ENCODE results near the gene CEP170. TPM values are rescaled to one million over a fixed set of nuclear protein-coding genes. Genes with fewer than 3 reads are reported as not detected.
"Not testable (repeated sequence)": the region's sequence is repeated elsewhere in the genome, so short reads cannot be mapped to it uniquely, and the experiment has no call there.

Gene CEP170
- total RNA-seq, 2 donors from 2014 or later, result 9.7 to 31.4 TPM

DNA sequence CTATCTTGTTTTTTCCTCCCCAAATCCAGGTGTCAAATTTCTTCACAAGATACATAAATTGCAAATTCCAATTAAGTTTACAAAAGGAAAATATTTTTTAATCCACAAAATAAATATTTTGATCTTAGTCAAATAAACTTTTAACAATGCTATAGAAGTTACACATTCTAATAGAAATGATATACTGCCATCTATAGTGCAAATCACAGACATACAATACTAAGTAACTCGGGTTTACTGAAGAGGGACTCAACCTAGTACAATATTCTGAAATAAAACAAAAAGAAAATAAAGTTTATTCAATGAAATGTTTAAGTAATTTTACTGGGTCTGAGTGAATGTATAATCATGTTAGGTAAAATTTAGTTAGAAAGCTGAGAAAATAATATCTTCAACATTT lies 114.6 kb downstream of the CEP170 start:
- intact Hi-C loops (cut with DNase I), result not testable (repeated sequence)

DNA sequence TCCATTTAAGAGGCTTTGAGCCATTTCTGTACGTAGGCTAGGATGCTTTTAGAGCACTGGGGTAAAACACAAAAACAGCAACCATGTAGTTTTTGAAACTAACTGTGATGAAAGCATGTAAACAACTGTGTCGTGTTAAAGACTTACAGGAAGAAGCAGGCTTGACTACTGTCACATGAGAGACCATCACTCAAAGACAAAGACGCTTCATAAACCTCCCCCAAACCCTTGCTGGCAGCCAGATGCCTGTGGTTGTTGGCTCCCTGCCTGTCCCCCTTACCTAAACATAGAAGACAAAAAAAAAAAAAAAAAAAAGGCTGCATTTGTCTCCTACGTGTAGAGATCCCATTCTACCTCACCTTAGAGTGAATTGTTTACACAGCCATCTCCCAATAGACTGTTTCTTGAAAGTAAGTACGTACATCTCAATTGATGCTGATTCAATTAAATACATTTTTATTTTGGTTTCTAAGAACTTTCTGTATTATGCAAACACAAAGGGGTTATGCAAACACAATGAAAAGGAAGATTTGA lies 132.1 kb downstream of the CEP170 start:
- H3K4me1 ChIP-seq (replicated peaks); H3K27ac ChIP-seq; H3K9me3 ChIP-seq; H3K4me3 ChIP-seq; H3K27me3 ChIP-seq (replicated peaks; ENCODE audit: insufficient read depth); DNase-seq (ENCODE audit: low spot score); intact Hi-C loops (cut with DNase I); H3K36me3 ChIP-seq: not testable (repeated sequence)
- 38% methylated on average over 5 of the region's 5 CpGs for WGBS

More for the DNA sequence above, 114.6 kb downstream of the CEP170 start:
- H3K4me1 ChIP-seq (replicated peaks); H3K4me3 ChIP-seq; H3K27me3 ChIP-seq (replicated peaks; ENCODE audit: insufficient read depth); H3K9me3 ChIP-seq; DNase-seq (ENCODE audit: low spot score); H3K36me3 ChIP-seq; H3K27ac ChIP-seq: not testable (repeated sequence)
- WGBS, result 41% methylated on average over 1 of the region's 1 CpG

DNA sequence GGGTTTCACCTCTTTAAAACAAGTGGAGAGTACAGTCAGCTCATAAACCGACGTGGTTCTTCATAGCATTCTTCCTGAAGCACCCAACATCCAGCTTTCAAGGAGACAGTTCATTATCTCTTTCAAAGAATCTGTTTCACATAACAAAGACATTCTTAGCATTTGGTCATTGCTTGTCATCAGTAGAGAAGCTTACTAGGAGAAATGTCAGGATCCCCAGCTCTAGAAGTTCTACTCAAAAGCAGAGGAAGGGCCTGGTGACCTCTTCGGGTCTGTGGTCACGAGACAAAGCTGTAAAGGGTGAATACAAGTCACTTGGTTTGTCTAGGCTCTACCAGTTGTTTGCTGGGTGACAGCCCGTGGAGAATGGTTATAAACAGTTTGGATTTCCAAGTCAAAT lies 133.1 kb downstream of the CEP170 start:
- DNase-seq (ENCODE audit: low spot score); H3K4me1 ChIP-seq (replicated peaks); H3K9me3 ChIP-seq; intact Hi-C loops (cut with DNase I); H3K36me3 ChIP-seq; H3K27me3 ChIP-seq (replicated peaks; ENCODE audit: insufficient read depth); H3K4me3 ChIP-seq; H3K27ac ChIP-seq: not testable (repeated sequence)
- 73% methylated on average over 5 of the region's 5 CpGs for WGBS

DNA sequence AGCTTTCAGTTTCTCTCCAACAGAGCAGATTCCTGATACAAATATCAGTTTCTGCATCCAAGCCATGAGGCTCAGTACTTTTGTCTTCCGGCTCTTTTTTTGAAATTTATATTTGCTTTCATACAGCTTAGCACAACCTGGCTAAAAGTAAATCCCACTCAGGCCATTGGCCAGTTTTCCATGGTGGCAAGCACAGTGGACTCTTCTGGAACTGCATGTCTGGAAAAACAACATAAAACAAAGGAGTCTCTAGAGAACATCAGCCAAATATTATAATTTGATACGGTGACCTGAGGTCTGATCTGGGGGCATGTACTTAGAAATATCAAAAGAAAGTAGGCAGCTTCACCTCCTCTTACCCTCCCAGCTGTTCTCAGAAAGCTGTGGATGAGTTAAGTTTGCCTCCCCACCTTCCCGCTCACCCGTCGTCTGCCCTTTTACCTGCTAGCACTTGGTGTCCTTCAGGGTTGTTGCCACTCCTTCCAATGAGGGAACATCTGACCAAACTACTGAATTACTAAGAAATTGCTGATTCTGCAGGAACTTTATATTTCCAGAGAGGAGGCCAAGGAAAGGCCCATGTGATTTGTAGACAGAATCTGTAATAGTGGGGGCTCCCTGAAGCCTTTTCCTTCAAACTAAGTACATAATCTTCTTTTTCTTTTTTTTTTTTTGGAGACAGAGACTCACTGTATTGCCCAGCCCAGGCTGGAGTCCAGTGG lies 136.3 kb downstream of the CEP170 start:
- H3K4me1 ChIP-seq (replicated peaks); DNase-seq (ENCODE audit: low spot score); intact Hi-C loops (cut with DNase I); H3K9me3 ChIP-seq; H3K27me3 ChIP-seq (replicated peaks; ENCODE audit: insufficient read depth); H3K27ac ChIP-seq; H3K4me3 ChIP-seq; H3K36me3 ChIP-seq: not testable (repeated sequence)
- WGBS, result 89% methylated on average over 5 of the region's 5 CpGs

DNA sequence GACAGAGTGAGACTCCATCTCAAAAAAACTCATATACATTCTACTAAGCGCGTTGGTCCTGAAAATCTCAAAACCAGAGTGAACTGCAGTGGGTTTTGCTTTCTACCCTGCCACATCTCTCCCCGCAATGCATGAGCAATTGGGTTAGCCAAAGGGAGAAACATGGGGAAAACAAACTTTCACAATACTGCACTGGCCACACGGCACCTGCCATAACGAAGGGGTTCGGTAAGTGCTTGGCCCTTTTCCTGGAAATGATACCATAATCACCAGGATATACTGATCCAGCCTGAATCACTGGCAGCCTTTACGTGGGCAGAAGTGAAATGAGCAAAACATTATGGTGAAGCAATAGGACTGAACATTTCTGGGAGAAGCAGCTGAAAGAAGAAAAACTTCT lies 138.9 kb downstream of the CEP170 start:
- intact Hi-C loops (cut with DNase I); H3K9me3 ChIP-seq; DNase-seq (ENCODE audit: low spot score); H3K27me3 ChIP-seq (replicated peaks; ENCODE audit: insufficient read depth); H3K4me1 ChIP-seq (replicated peaks); H3K27ac ChIP-seq; H3K36me3 ChIP-seq; H3K4me3 ChIP-seq: not testable (repeated sequence)
- 81% methylated on average over 7 of the region's 7 CpGs for WGBS

DNA sequence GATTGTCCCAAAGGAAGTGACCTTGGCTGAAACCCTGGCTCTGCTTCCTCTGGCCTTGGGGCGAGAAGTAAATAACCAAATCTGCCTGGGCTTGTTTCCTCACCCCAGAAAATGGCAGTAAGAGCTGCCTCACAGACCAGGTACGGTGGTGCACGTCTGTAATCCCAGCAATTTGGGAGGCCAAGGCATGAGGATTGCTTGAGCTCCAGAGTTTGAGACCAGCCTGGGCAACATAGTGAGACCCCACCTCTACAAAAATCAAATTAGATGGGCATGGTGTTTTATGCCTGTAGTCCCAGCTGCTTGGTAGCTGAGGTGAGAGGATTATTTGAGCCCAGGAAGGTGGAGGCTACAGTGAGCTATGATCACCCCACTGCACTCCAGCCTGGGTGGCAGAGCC lies 140.3 kb downstream of the CEP170 start:
- WGBS, result 55% methylated on average over 3 of the region's 3 CpGs
- H3K4me1 ChIP-seq (replicated peaks); intact Hi-C loops (cut with DNase I): not testable (repeated sequence)

DNA sequence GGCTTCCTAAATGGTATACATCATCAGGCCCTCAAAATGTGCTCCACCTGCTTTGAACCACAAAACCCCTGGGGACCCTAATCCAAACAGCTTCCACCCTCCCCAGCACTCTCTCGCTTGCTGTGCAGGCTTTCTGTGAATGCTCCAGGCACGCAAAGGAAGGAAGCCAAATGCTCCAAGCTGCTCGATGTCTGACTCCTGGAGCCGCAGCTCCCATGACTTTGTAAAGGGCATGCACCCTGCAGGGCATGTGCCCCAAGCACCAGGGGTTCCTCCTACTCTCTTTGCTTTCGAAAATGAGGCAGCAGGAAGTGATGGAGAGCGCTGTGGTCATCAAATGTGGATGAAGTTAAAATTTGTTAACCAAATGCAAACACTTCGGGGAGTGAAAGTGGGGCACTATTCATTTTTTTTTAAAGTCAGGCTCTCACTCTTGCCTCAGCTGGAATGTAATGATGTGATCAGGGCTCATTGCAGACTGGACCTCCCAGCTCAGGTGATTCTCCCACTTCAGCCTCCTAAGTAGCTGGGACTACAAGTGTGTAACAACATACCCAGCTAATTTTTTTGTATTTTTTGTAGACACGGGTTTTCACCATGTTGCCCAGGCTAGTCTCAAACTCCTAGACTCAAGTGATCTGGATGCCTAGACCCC lies 140.9 kb downstream of the CEP170 start:
- DNase-seq (ENCODE audit: low spot score); H3K4me1 ChIP-seq (replicated peaks); H3K27me3 ChIP-seq (replicated peaks; ENCODE audit: insufficient read depth); H3K9me3 ChIP-seq; intact Hi-C loops (cut with DNase I); H3K27ac ChIP-seq; H3K36me3 ChIP-seq; H3K4me3 ChIP-seq: not testable (repeated sequence)
- 38% methylated on average over 8 of the region's 8 CpGs for WGBS

More for the DNA sequence above, 140.3 kb downstream of the CEP170 start:
- H3K9me3 ChIP-seq; H3K27me3 ChIP-seq (replicated peaks; ENCODE audit: insufficient read depth); H3K4me3 ChIP-seq; DNase-seq (ENCODE audit: low spot score); H3K27ac ChIP-seq; H3K36me3 ChIP-seq: not testable (repeated sequence)

DNA sequence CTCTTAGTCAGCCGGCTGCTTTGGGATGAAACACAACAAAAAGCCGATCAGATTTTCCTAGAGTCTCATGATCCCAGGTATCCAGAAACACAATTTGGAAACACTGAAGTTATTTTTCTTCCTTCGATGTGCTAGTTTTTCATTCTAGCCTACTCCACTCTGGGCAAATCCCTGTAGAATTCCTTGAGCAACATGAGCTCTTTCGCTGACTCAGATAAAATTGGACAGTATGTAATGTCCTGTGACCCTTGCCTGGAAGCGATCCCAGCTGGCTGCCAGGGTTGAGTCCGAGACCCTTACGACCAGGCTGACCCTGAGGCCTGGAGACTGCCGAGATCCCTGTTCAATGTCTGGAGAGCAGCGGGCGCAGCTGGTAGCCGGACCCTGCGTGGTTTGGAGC lies 147.9 kb downstream of the CEP170 start:
- WGBS, result 95% methylated on average over 12 of the region's 12 CpGs
- H3K27ac ChIP-seq; H3K4me3 ChIP-seq; H3K4me1 ChIP-seq (replicated peaks); intact Hi-C loops (cut with DNase I); H3K9me3 ChIP-seq; H3K27me3 ChIP-seq (replicated peaks; ENCODE audit: insufficient read depth); DNase-seq (ENCODE audit: low spot score); H3K36me3 ChIP-seq: not testable (repeated sequence)

DNA sequence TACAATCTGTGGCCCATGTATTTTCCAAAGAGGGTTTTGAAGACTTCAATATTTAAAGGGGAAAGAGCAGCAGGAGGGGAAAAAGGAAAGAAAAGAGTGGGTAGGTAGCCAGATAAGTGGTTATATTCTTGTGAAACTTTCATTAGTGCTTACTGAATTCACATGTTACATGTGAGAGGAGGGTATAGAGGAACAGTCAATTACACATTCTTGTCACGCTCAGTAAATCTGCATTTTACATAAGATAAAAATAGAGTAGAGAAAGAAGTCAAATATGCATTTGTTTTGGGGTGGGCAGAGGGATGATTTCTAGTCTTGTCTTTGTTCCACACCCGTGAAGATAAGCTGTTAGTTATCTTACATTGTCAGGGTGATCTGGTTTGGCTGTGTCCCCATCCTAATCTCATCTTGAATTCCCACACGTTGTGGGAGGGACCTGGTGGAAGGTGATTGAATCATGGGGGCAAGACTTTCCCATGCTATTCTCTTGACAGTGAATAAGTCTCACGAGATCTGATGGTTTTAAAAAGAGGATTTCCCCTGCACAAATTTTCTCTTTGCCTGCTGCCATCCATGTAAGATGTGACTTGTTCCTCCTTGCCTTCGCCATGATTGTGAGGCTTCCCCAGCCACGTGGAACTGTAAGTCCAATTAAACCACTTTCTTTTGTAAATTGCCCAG lies 149.3 kb downstream of the CEP170 start:
- intact Hi-C loops (cut with DNase I); H3K27me3 ChIP-seq (replicated peaks; ENCODE audit: insufficient read depth); H3K9me3 ChIP-seq; H3K27ac ChIP-seq; H3K4me1 ChIP-seq (replicated peaks); H3K4me3 ChIP-seq; DNase-seq (ENCODE audit: low spot score); H3K36me3 ChIP-seq: not testable (repeated sequence)
- 61% methylated on average over 6 of the region's 6 CpGs for WGBS

DNA sequence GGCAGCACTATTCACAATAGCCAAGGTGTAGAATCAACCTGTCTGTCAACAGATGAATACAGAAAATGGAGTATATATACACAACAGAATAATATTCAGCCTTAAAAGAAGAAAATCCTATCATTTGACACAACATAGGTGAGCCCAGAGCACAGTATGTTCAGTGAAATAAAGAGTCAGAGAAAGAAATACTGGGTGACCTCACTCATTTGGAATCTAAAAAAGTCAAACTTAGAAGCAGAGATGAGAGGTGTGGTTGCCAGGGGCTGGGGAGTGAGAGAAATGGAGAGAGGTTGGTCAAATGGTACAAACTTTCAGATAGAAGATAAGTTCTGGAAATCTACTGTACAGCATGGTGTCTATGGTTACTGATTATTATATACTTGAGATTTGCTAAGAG lies 150.0 kb downstream of the CEP170 start:
- H3K4me1 ChIP-seq (replicated peaks); intact Hi-C loops (cut with DNase I); H3K27ac ChIP-seq; H3K4me3 ChIP-seq; H3K9me3 ChIP-seq; DNase-seq (ENCODE audit: low spot score); H3K27me3 ChIP-seq (replicated peaks; ENCODE audit: insufficient read depth); H3K36me3 ChIP-seq: not testable (repeated sequence)

DNA sequence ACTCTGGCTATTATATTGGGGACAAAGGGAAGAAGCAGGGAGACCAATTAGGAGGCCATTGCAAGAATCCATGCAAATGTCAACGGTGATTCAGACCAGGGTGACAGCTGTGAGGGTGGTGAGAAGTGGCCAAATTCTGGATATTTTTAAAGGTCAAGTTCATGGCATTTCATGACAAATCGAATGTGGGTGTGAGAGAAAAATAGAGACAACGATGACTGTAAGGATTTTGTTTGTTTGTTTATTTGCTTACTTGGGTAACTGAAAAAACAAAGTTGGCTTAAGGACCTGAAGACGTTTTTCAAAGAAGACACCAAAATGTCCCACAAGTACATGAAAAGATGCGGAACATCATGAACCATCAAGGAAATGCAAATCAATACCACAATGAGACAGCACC lies 150.6 kb downstream of the CEP170 start:
- H3K27ac ChIP-seq; intact Hi-C loops (cut with DNase I); H3K4me1 ChIP-seq (replicated peaks); H3K4me3 ChIP-seq; H3K36me3 ChIP-seq; DNase-seq (ENCODE audit: low spot score); H3K27me3 ChIP-seq (replicated peaks; ENCODE audit: insufficient read depth); H3K9me3 ChIP-seq: not testable (repeated sequence)
- 86% methylated on average over 5 of the region's 5 CpGs for WGBS

DNA sequence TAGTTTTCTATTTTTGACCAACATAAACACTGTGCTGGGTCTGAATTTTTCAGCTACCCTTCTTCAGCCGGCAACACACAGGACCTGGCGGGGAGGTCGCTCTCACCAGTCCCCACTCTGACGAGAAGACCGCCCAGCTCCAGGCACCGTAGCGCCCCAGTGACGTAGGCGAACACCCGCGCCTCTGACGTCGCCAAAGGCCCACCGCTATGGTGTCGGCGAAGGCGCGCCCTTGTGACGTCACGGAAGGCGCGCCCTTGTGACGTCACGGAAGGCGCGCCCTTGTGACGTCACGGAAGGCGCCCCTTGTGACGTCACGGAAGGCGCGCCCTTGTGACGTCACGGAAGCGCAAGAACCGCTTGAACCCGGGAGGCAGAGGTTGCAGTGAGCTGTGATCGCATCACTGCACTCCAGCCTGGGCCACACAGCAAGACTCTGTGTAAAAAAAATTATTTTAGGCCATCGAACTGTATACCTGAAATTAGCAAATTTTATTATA lies 153.5 kb downstream of the CEP170 start:
- H3K4me1 ChIP-seq (replicated peaks); DNase-seq (ENCODE audit: low spot score); H3K27me3 ChIP-seq (replicated peaks; ENCODE audit: insufficient read depth); H3K27ac ChIP-seq; H3K36me3 ChIP-seq; intact Hi-C loops (cut with DNase I); H3K9me3 ChIP-seq: not testable (repeated sequence)
- 38% methylated on average over 40 of the region's 40 CpGs for WGBS
- peak overlapping the region in 1 of 2 donors; percentile 5 for H3K4me3 ChIP-seq
